Right renal pelvis (tissue), 4 donors: ENCODE measurements around the gene ICAM2. TPM values are rescaled to one million over a fixed set of nuclear protein-coding genes. Genes with fewer than 3 reads are reported as not detected.

Source experiments
- DNase-seq, 4 donors: peaks; one replicate each; pipeline ENCODE4 v3.0.0-alpha.2; 2013; ENCODE audit warnings: low read depth in 4 of 4, low spot score in 3 of 4, missing footprints in 1 of 4
- polyA plus RNA-seq, 4 donors: library from polyadenylated mRNA; unstranded; fragments of 120-200 nt; gene quantifications; one replicate each; pipeline ENCODE4 v1.2.1, GENCODE V29; 2013; ENCODE audit not compliant: insufficient read length in 4 of 4

The ICAM2 gene
- polyA plus RNA-seq, result 10 to 100 TPM; 28.7 to 32.6 (median 31.1) TPM

GRCh38 chr17:64020056-64020766, at the start of gene ICAM2:
TSS of gene ICAM2 (minus strand) at chr17:64020633. CDS start at chr17:64006691, 13,942 bp downstream.
- DNase-seq, result no peak

DNA sequence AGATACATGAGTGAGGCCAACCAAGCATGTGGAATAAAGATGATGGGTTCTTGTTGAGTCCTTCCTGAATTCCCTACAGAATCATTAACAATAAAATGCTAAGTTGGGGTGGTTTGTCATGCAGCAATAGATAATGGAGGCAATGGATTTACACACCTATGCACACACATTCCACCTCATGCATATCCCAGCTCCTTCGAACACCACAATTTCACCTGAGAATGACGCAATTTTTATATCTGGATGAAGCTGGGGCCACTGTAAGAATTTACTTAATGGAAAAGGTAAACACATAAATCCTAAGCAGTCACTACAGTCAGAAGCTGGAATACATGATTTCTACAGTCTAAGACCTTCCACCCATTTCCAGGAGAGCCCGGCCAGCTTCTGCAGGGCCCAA, 49.8 kb upstream of the ICAM2 start:
- no peak for DNase-seq

DNA sequence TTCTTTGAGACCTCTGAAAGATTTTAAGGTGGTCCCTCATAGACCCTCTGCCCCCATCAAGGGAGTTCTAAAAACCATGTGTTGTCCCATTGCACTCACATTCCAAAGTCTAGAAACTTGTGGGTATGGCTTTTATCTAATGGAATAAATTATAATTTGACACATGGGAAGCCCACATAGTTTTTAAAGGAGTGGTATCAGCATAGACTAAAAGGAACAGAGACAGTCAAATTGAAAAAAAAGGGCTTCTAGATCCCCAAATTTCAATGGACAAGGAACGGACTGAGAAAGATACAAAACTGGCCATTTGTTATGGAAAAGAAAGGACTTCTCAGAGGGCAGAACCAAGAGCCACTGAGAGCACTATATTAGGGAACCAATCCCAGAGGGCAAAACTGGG, 48.7 kb upstream of the ICAM2 start:
- no peak for DNase-seq

- DNase-seq, result no peak
These were observed 47.2 kb upstream of the ICAM2 start for GRCh38 chr17:64067657-64068056.

GRCh38 chr17:64066716-64067115, 46.3 kb upstream of the ICAM2 start:
- no peak for DNase-seq

- DNase-seq, result no peak
These were observed 44.7 kb upstream of the ICAM2 start for GRCh38 chr17:64065161-64065560.

- DNase-seq, result no peak
These were observed 43.9 kb upstream of the ICAM2 start for GRCh38 chr17:64064331-64064730.

GRCh38 chr17:64063766-64064224, 43.4 kb upstream of the ICAM2 start:
- DNase-seq, result peak in 2 of 4 donors; percentile 44 to 48

- no peak for DNase-seq
These were observed 42.7 kb upstream of the ICAM2 start for GRCh38 chr17:64063088-64063487.

DNA sequence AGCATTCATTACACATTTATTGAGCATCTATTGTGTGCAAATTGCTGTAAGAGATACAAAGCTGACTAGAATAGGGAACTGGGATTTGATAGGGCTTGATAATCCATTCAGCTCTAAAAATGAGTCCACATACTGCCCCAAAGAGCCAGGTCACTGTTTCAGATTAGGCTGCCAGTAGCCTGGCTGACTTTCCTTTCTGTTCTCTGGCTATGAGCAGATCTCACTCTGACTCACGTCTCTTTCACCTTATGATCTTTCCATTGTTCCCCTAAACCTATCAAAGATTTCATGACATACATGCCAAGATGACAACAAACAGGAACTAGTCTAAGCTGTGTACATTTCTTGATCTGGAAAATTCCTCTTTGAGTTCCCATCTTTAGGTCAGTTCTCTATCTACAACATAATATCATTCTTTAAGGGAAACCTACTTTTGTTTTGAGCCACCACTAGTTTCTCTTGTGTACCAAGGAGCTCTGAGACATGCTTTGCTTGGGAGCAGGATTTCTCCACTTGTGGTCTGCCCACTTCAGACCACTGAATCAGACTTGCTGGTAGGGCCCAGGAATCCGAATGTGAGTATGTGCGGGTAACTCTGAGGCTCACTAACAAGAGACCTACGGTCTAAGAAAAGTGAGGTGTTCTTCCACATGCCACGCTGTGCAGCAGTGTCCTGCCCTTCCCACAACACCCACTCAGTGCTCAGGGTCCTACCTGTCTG, 40.9 kb upstream of the ICAM2 start:
- no peak for DNase-seq

DNA sequence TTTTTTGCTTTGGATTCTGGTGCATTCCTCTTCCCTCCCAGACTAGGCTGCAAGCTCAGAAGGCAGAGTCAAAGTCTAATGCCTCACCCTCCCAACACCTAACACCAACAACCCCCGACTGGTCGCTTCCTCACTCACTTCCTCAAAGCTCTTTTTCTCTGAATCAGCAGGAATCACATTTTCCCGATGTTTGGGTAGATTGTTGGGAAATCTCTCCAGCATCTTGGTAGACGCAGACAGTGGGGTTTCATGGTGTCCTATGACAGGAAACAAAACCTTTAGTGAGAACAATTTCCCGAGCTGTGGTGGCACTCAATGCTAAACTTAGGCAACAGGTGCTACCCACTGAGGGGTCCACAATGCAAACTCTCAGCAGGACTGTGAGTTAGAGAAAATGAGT, 39.9 kb upstream of the ICAM2 start:
- DNase-seq, result no peak

DNA sequence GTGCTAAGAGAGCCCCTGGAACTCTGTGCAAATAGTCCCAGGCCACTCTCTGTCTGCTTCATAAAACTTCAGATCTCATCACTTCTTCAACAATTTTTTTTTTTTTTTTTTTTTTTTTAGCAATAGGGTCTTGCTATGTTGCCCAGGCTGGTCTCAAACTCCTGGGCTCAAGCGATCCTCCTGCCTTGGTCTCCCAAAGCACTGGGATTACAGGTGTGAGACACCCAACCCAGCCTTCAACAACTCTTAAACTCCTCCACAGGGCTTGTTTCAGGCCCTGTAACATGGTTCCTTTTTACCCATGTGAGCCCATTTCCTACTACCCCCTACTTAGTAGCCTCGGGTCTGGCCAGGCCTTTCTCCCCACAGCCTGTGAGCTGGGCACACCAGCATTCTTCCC, 39.3 kb upstream of the ICAM2 start:
- DNase-seq, result no peak

DNA sequence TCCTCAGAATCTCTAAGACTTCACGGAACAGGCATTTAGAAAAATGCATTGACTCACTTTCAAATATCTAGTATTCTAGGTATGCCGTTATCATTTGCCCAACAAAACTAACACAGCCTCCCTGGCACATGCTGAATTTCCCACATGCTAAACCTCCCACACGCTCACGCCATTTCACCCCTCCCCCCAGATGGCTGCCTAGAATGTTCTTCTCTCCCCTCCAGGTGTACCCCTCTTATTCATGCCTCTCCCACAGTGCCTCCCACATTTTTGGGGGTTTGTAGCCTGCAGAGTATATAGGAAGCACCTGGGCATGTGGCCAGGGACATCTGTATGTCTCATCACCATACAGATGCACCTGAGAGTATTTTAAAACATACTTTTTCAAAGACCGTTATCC, 38.2 kb upstream of the ICAM2 start:
- DNase-seq, result no peak

DNA sequence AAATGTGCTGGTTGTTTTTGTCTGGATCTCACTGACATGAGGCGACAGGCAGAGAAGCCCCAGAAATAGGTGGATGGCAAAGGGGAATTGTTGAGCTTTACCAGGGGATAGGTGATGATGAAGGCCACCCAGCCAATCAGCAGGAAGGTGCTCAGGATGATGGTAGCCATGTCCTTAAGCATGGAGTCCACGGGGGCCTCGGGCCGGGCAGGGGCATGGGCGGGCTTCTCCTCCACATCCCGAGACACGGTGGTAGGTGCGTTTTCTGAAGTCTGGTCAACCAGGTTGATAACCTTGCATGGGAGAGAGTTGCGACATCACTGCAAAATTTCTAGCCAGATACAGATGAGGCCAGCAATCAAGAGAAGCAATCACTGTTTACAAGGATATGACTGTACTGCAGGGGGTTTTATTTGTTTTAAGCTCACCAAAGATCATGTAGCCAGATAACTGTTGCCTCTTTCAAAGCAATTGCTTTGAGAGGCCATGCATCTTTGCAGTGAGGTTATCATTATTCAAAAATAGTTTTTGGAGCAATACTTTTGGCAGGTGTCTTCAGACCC, 37.3 kb upstream of the ICAM2 start:
- DNase-seq, result no peak

DNA sequence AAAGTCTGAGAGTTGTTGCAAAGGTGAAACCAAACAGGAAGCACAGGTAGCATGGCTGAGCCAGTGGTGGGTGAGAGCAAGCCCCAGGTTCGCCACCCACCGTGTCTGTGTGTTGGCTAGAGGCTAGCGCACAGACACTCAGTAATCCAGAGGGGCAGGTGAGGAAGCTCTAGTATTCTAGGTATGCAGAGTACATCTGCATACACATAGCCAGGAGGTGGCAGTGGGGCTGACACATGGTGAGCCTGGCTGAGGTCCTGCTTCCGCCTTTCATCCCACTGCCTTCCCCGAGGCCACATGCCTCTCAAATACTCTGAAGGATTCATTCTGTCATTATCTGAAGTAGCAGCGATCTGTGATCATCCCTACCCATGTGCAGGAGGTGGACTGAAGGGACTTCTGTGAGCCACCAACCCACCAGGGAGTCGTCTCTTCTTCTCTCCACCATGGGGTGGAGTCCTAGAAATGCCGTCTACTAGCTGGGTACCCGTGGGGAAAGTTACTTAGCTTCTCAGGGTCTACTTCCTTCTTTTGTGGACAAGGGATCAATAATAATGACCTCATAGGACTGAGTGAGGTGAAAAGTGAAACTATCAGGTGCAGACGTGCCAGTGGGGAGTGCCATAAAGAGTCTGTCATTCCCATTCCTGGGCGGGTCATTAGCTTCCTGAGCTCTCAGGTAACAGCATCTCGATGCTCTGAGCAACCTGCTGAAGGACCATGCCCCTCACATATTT, 36.0 kb upstream of the ICAM2 start:
- DNase-seq, result no peak

GRCh38 chr17:64055183-64056142, 35.0 kb upstream of the ICAM2 start:
- no peak for DNase-seq

DNA sequence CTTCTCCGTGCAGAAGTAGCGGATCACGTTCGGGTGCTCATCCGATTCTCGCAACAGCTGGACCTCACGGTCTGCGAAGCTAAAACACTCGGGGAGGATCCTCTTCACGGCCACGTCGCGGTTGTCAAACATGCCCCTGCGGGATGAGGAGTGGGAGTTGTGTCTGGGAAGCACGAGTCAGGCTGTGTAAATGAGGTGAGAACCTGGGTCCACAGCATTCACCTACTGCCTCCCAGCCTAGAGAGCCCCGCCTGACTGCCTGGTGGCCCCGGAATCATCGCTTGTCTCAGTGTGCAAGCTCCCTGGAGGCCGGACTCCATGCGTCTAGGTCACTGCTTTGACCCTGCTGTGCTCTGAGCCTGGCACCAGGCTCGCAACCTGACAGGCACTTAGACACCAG, 33.9 kb upstream of the ICAM2 start:
- no peak for DNase-seq

DNA sequence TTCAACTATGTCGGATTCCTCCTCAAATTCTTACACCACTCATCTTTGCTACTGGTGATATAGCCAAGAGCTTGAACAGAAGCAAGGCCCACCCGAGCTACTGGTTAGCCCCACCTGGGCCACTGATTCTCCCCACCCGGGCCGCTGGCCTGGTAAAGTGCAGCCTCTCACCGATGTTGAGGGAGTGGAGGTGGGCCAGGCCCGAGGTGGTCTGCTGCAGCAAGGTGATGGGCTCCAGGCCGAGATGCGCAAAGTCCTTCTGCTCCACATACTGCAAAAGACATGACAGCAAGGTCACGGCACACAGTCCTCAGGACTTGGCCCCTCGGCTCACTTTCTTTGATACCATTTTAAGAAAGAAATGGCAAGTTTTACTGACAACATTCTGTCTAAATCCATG, 32.7 kb upstream of the ICAM2 start:
- DNase-seq, result no peak

DNA sequence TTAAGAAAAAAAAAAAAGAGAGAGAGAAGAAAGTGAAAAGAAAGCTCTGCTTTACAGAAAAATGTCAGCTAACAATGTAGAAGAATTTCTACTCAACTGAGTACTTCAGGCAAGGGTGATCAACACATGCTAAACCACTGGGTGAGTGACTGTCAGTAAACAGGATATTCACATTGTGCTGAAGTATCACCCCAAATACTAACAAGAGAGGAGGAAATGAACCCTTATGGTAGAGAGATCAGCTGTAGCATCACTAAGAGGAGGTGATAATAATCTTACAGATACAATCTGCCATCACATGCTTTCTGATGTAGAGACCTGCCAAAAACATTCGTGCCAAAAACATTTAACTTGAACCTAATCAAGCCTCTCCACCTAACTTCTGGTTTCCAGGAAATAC, 30.7 kb upstream of the ICAM2 start:
- no peak for DNase-seq

- no peak for DNase-seq
These were observed 28.4 kb upstream of the ICAM2 start for GRCh38 chr17:64048805-64049204.
